GM23248 (cell line): ENCODE measurements around the gene ZPBP. TPM values are rescaled to one million over a fixed set of nuclear protein-coding genes. Genes with fewer than 3 reads are reported as not detected.

ENCODE experiments used
- DNase-seq: peaks from one replicate; pipeline ENCODE4 v3.0.0-alpha.2; 2015
- H2AFZ ChIP-seq: fragments of 200-600 bp; sonication (generic); 2 replicates; pipeline ENCODE4 v1.6.1; 2016; ENCODE audit warnings: antibody characterized with exemption
- H3F3A ChIP-seq: fragments of 200-600 bp; sonication (generic); 2 replicates; pipeline ENCODE4 v1.6.1; 2016; ENCODE audit warnings: mild to moderate bottlenecking, antibody characterized with exemption, mixed run types; ENCODE audit not compliant: insufficient read depth
- H3K27ac ChIP-seq: fragments of 200-600 bp; sonication (generic); 2 replicates; pipeline ENCODE4 v1.5.1; 2016; ENCODE audit warnings: mild to moderate bottlenecking
- H3K27me3 ChIP-seq: fragments of 200-600 bp; sonication (generic); replicated peaks from 2 replicates; pipeline ENCODE4 v1.6.1; 2016; ENCODE audit warnings: mild to moderate bottlenecking; ENCODE audit not compliant: insufficient read depth
- H3K36me3 ChIP-seq: fragments of 200-600 bp; sonication (generic); 2 replicates; pipeline ENCODE4 v1.6.1; 2016; ENCODE audit warnings: low read depth, mild to moderate bottlenecking
- H3K4me1 ChIP-seq: fragments of 200-600 bp; sonication (generic); 2 replicates; pipeline ENCODE4 v1.6.1; 2016; ENCODE audit warnings: mild to moderate bottlenecking; ENCODE audit not compliant: insufficient read depth
- H3K4me2 ChIP-seq: fragments of 200-600 bp; sonication (generic); one replicate; pipeline ENCODE4 v1.6.1; 2016; ENCODE audit warnings: mild to moderate bottlenecking; ENCODE audit not compliant: unreplicated experiment
- H3K4me3 ChIP-seq: fragments of 200-600 bp; sonication (generic); 2 replicates; pipeline ENCODE4 v1.5.1; 2016; ENCODE audit warnings: mild to moderate bottlenecking
- H3K79me2 ChIP-seq: fragments of 200-600 bp; sonication (generic); 2 replicates; pipeline ENCODE4 v1.6.1; 2016; ENCODE audit warnings: mild to moderate bottlenecking; ENCODE audit not compliant: insufficient read depth
- H3K9ac ChIP-seq: fragments of 200-600 bp; sonication (generic); 2 replicates; pipeline ENCODE4 v1.6.1; 2016; ENCODE audit warnings: mild to moderate bottlenecking
- H3K9me2 ChIP-seq: fragments of 200-600 bp; sonication (generic); 2 replicates; pipeline ENCODE4 v1.6.1; 2016; ENCODE audit warnings: mixed run types, mild to moderate bottlenecking, moderate library complexity; ENCODE audit not compliant: insufficient read depth
- H3K9me3 ChIP-seq: fragments of 200-600 bp; sonication (generic); one replicate; pipeline ENCODE4 v1.6.1; 2017; ENCODE audit warnings: low read depth
- H4K20me1 ChIP-seq: fragments of 200-600 bp; sonication (generic); 2 replicates; pipeline ENCODE4 v1.6.0; 2016; ENCODE audit not compliant: insufficient read depth
- EZH2 ChIP-seq: fragments of 200-600 bp; sonication (generic); IDR thresholded peaks from 2 replicates; pipeline ENCODE4 v1.6.1; 2018; ENCODE audit warnings: antibody characterized with exemption, mild to moderate bottlenecking; ENCODE audit not compliant: insufficient read depth, poor library complexity, severe bottlenecking
- EZH2phosphoT487 ChIP-seq: fragments of 200-600 bp; sonication (generic); IDR thresholded peaks from 2 replicates; pipeline ENCODE4 v1.6.1; 2018; ENCODE audit warnings: antibody characterized with exemption, moderate library complexity, mild to moderate bottlenecking, low read depth; ENCODE audit not compliant: insufficient read depth
- WGBS, 2 experiments: methylation state at CpG; one replicate each; pipeline ENCODE4 v1.1.6; 2015 to 2017; ENCODE audit warnings: low lambda C conversion rate in 2 of 2, low coverage in 1 of 2; ENCODE audit errors: missing lambda C conversion rate in 2 of 2; 5-methylcytosine and 5-hydroxymethylcytosine counted together
- in situ Hi-C: fragments of 300-500 bp; cut with MboI; formaldehyde crosslinking; loops from 2 replicates; pipeline ENCODE4 v1.15.0; 2020
- polyA plus RNA-seq: library from polyadenylated mRNA; unstranded; fragments of >200 nt; fragmentation: Nextera tagmentation; extraction: Ambion mirVana; gene quantifications from 2 replicates; pipeline ENCODE4 v1.2.1, GENCODE V29; 2016
- total RNA-seq: library from RNA; depleted of rRNA; stranded (reverse); fragments of >200 nt; shearing (Covaris generic); gene quantifications from 2 replicates; pipeline ENCODE4 v1.2.3, GENCODE V29; 2014

ZPBP gene
- total and polyA plus RNA-seq, 2 experiments from 2014 or later, result not detected

DNA sequence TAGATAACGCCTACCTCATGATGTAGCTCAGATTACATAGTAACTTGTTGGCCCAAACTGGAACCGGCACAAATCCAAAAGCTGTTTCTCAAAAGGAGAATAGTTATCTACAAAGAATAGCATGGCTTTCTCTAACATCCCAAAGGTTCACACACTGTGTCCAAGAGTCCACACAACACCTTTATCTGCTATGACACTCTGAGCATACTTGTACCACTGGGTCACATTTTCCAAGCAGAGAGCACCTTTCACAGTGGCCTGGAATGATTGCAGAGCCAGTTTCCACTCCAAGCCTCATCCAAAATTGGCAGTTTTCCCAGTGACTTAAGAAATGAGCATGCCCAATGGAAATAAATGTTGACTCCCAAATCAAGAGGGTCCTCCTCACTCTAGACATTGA is 164.3 kb downstream of the ZPBP start:
- Histone ChIP-seq H3K27ac (no peak overlapping the region), H3K36me3 (no peaks in the 10 kb centered on the region), H3K79me2 (no peaks in the 10 kb centered on the region), H3K9me2 (no peaks in the 10 kb centered on the region), H3K9ac (no peak overlapping the region), H4K20me1 (no peaks in the 10 kb centered on the region), H3K4me2 (no peak overlapping the region), H2AFZ (no peak overlapping the region), H3F3A (no peaks in the 10 kb centered on the region), H3K4me3 (no peak overlapping the region), H3K4me1 (no peaks in the 10 kb centered on the region), H3K9me3 (no peaks in the 10 kb centered on the region), H3K27me3 (no peaks in the 10 kb centered on the region)
- WGBS, 2 experiments, result 38 to 47% methylated on average over 2 of the region's 2 CpGs
- in situ Hi-C loops, result no loop called here
- DNase-seq, result no peak
- TF ChIP-seq EZH2, result no peak
- TF ChIP-seq EZH2phosphoT487, result no peak

DNA sequence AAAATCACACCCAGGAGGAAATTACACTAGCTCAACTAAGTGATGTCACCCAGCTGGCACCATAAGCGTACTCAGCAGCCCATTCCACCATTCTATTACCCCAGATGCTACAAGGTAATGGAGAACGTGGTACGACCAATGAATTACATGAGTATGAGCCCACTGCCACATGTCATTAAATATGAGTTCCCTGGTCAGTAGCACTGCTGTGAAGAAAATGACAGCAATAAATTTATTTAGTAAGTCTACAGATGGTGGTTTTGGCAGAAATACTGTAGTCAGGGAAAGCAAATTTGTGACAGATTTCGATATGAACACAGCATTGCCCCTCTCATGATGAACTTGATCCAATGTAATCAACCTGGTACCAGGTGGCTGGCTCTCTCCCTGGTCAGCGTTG is 165.4 kb downstream of the ZPBP start:
- in situ Hi-C loops, result no loop called here
- Histone ChIP-seq H3K36me3 (no peaks in the 10 kb centered on the region), H3K9me3 (no peaks in the 10 kb centered on the region), H4K20me1 (no peaks in the 10 kb centered on the region), H3K79me2 (no peaks in the 10 kb centered on the region), H2AFZ (no peak overlapping the region), H3K9ac (no peak overlapping the region), H3K27me3 (no peaks in the 10 kb centered on the region), H3K9me2 (no peaks in the 10 kb centered on the region), H3K4me3 (no peak overlapping the region), H3K4me1 (no peaks in the 10 kb centered on the region), H3K27ac (no peak overlapping the region), H3F3A (no peaks in the 10 kb centered on the region), H3K4me2 (no peak overlapping the region)
- TF ChIP-seq EZH2 (no peak), EZH2phosphoT487 (no peak)
- 15 to 16% methylated on average over 5 of the region's 5 CpGs for WGBS, 2 experiments
- no peak for DNase-seq

DNA sequence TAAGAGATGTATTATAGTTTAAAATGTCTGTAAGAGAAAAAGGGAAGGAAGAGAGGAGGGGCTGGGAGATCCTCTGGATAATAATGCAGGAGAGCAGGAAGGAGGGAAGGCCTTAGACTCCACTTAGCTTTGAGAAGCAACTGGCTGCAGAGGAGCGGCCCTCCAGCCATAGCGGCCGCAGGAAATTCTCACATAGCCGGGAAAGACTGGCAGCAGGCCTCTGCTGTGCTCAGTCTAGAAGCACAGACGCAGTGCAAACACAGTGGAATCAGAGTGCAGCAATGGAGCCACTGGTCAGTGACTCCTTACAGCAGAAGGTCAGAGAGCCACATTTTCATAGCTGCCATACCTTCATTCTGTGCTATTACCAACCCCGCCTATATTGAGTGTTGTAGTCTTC is 166.3 kb downstream of the ZPBP start:
- no peak for DNase-seq
- Histone ChIP-seq H3K4me3 (no peak overlapping the region), H3F3A (no peaks in the 10 kb centered on the region), H3K4me1 (no peaks in the 10 kb centered on the region), H3K9ac (no peak overlapping the region), H2AFZ (no peak overlapping the region), H3K27ac (no peak overlapping the region), H3K9me3 (no peaks in the 10 kb centered on the region), H3K79me2 (no peaks in the 10 kb centered on the region), H3K4me2 (no peak overlapping the region), H3K36me3 (no peaks in the 10 kb centered on the region), H4K20me1 (no peaks in the 10 kb centered on the region), H3K9me2 (no peaks in the 10 kb centered on the region), H3K27me3 (no peaks in the 10 kb centered on the region)
- 29 to 33% methylated on average over 6 of the region's 6 CpGs for WGBS, 2 experiments
- TF ChIP-seq EZH2phosphoT487, result no peak
- no peak for TF ChIP-seq EZH2
- in situ Hi-C loops, result no loop called here

DNA sequence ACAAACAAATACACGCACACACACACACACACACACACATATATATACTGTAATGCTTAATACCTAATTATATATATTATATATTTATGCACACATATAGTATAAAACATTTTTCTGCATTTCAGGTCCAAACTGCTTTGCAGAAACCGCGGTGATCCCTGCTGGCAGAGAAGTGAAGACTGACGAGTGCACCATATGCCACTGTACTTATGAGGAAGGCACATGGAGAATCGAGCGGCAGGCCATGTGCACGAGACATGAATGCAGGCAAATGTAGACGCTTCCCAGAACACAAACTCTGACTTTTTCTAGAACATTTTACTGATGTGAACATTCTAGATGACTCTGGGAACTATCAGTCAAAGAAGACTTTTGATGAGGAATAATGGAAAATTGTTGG is 181.1 kb downstream of the ZPBP start:
- no peak for DNase-seq
- Histone ChIP-seq H3K27ac (no peak overlapping the region), H3K36me3 (no peaks in the 10 kb centered on the region), H3K9me3 (no peaks in the 10 kb centered on the region), H3F3A (no peaks in the 10 kb centered on the region), H3K79me2 (no peaks in the 10 kb centered on the region), H3K4me1 (no peaks in the 10 kb centered on the region), H3K9ac (no peak overlapping the region), H3K27me3 (no peaks in the 10 kb centered on the region), H4K20me1 (no peaks in the 10 kb centered on the region), H3K9me2 (no peaks in the 10 kb centered on the region), H3K4me2 (no peak overlapping the region), H2AFZ (no peak overlapping the region), H3K4me3 (no peak overlapping the region)
- WGBS, 2 experiments, result 40 to 44% methylated on average over 8 of the region's 8 CpGs
- TF ChIP-seq EZH2, result no peak
- no peak for TF ChIP-seq EZH2phosphoT487
- in situ Hi-C loops, result no loop called here

DNA sequence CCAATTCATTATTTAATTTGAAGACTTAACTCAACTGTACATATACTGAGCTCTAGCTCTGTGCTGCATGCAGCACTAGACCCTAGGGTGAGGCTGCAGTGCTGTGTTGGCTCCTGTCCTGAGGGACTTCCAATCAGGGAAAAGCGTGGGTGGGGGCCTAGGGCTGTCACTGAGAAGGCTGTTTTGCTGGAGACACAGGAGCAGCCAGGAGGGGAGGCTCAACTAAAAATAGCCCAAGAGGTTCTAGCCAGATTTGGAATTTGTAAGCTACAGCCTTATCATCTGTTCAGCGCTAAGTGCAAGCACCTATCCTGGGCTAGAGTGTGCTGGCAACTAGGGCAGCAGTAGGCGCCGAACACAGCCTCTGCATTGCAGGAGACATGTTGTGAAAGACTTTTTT is 198.5 kb downstream of the ZPBP start:
- H4K20me1 ChIP-seq, result no peaks in the 10 kb centered on the region
- 18 to 26% methylated on average over 4 of the region's 4 CpGs for WGBS, 2 experiments
- TF ChIP-seq EZH2 (no peak), EZH2phosphoT487 (no peak)
- H3K79me2 ChIP-seq, result no peaks in the 10 kb centered on the region
- no peak overlapping the region for H3K4me3 ChIP-seq
- H2AFZ ChIP-seq, result no peak overlapping the region
- H3K4me2 ChIP-seq, result no peak overlapping the region
- no peaks in the 10 kb centered on the region for H3K36me3 ChIP-seq
- H3K4me1 ChIP-seq, result no peaks in the 10 kb centered on the region
- H3F3A ChIP-seq, result no peaks in the 10 kb centered on the region
- H3K9me2 ChIP-seq, result no peaks in the 10 kb centered on the region
- H3K27ac ChIP-seq, result no peak overlapping the region
- H3K9me3 ChIP-seq, result no peaks in the 10 kb centered on the region
- in situ Hi-C loops, result no loop called here
- H3K9ac ChIP-seq, result no peak overlapping the region
- no peak for DNase-seq
- no peaks in the 10 kb centered on the region for H3K27me3 ChIP-seq
